Activated naive CD8-positive, alpha-beta T cell treated with anti-CD3 and anti-CD28 coated beads, Interleukin-2, amount 10 ng/mL, durations not matched to agents 7 days and 5 days (primary cell): Measurements from ENCODE around the gene SH3BP4. TPM values are rescaled to one million over a fixed set of nuclear protein-coding genes. Genes with fewer than 3 reads are reported as not detected.

Experiments
- ATAC-seq: fragments of 150-1000 bp; cut with Tn5 transposase; one replicate; pipeline ENCODE4 v1.10.0; 2021; ENCODE audit warnings: low read depth, moderate library complexity
- POLR2A ChIA-PET: fragments of 350-600 bp; sonication (Branson Sonifier 250); formaldehyde crosslinking; loops from one replicate; lab custom pipeline; 2021; ENCODE audit warnings: antibody characterized with exemption; lab: Charles Lee
- DNase-seq: peaks from one replicate; pipeline ENCODE4 v3.0.0; 2021
- H3K27ac Mint-ChIP-seq: one replicate; pipeline ENCODE4 v1.8.0; 2022; ENCODE audit warnings: mild to moderate bottlenecking, mixed read lengths
- H3K27me3 Mint-ChIP-seq: one replicate; pipeline ENCODE4 v1.8.0; 2022; ENCODE audit warnings: mild to moderate bottlenecking, moderate library complexity, mixed read lengths
- H3K36me3 Mint-ChIP-seq: one replicate; pipeline ENCODE4 v1.8.0; 2021; ENCODE audit warnings: mild to moderate bottlenecking, mixed read lengths
- H3K4me1 Mint-ChIP-seq: one replicate; pipeline ENCODE4 v1.8.0; 2021; ENCODE audit warnings: mixed read lengths
- H3K4me3 Mint-ChIP-seq: one replicate; pipeline ENCODE4 v1.8.0; 2022; ENCODE audit warnings: mild to moderate bottlenecking, moderate library complexity, mixed read lengths
- H3K9me3 Mint-ChIP-seq: one replicate; pipeline ENCODE4 v1.8.0; 2021; ENCODE audit warnings: mixed read lengths
- total RNA-seq, 2 experiments: library from RNA; stranded (reverse); gene quantifications; one replicate each; pipeline ENCODE4 v1.2.3, GENCODE V29; 2021

Gene SH3BP4
- total RNA-seq, 2 experiments from 2014 or later: 0.17 TPM; not detected in 1

DNA sequence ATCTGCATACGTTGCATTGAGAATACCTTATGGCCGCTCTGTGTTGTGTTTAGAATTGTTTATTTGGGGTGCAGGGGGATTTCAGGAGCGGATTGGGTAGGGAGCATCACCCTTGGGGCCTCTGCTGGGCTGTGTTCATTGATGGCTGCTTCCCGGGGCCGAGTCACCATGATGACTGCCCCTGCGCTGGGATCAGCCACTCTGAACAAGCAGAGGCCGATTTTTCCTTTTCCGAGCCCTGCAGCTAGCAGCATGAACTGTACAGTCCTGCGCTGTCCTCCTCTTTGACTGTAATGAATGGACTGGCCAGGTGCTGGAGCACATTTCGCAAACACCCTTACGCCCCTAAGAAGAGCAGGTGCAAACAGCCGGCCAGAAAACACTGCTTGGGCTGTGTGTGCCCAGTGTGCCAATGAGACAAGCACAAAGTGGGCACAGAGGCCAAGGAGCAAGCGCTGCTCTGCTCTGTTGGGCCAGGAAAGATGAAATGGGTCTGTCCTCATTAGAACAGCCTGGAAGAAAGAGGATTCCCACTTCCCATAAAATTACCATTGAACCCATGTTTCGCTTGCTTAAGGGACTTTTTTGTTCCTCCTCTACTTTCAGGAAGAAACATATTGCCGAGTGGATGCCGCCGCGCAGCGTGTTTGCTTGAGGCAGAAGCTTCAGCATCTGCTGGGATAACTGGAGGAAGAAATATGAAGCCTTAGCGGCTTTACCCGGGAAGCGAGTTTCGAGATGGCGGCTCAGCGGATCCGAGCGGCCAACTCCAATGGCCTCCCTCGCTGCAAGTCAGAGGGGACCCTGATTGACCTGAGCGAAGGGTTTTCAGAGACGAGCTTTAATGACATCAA is 82.7 kb downstream of the SH3BP4 start:
- Mint-ChIP-seq H3K36me3 (no peaks in the 10 kb centered on the region), H3K27ac (no peak overlapping the region), H3K9me3 (no peaks in the 10 kb centered on the region), H3K4me1 (no peaks in the 10 kb centered on the region), H3K4me3 (no peak overlapping the region), H3K27me3 (no peaks in the 10 kb centered on the region)
- no peak for DNase-seq
- POLR2A ChIA-PET: interaction anchor here (0.5 kb wide), 1 partner anchor 966 kb away, joined by 3 read pairs; no protein-coding TSS in a partner anchor
- ATAC-seq: no peak

DNA sequence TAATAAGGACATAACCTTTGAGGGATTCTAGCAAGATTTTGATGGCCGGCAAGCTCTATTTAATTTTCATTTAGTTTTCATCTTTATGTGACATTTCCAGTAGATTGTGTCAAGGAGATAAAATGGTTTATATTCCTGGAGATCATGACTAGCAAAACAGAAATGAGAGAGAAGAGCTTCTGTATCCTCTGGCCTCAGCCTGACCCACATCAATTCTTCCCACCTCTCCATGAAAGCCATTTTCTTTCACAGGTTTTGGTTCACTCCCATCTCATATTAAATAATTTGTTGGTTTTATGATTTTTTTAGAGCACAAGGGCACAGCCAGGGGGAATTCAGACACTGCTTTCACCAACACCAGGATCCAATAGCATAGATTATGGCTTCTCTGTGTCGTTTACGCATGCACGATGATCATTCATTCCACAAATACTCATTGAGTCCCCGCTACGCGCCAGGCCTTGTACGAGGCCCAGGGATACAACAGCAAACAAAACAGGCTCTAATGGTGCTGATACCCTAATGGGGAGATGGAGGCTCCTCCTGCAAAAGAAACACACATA is 85.9 kb downstream of the SH3BP4 start:
- Mint-ChIP-seq H3K4me1 (no peaks in the 10 kb centered on the region), H3K27me3 (no peaks in the 10 kb centered on the region), H3K4me3 (no peak overlapping the region), H3K27ac (no peak overlapping the region), H3K36me3 (no peaks in the 10 kb centered on the region), H3K9me3 (no peaks in the 10 kb centered on the region)
- DNase-seq (no peak), ATAC-seq (no peak)
- POLR2A ChIA-PET: no interaction called here

DNA sequence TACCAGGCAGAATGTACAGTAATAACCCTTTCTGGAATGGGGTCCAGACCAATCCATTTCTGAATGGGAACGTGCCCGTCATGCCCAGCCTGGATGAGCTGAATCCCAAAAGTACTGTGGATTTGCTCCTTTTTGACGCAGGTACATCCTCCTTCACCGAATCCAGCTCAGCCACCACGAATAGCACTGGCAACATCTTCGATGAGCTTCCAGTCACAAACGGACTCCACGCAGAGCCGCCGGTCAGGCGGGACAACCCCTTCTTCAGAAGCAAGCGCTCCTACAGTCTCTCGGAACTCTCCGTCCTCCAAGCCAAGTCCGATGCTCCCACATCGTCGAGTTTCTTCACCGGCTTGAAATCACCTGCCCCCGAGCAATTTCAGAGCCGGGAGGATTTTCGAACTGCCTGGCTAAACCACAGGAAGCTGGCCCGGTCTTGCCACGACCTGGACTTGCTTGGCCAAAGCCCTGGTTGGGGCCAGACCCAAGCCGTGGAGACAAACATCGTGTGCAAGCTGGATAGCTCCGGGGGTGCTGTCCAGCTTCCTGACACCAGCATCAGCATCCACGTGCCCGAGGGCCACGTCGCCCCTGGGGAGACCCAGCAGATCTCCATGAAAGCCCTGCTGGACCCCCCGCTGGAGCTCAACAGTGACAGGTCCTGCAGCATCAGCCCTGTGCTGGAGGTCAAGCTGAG is 89.6 kb downstream of the SH3BP4 start:
- POLR2A ChIA-PET: no interaction called here
- H3K36me3 Mint-ChIP-seq: no peaks in the 10 kb centered on the region
- H3K4me3 Mint-ChIP-seq: no peak overlapping the region

DNA sequence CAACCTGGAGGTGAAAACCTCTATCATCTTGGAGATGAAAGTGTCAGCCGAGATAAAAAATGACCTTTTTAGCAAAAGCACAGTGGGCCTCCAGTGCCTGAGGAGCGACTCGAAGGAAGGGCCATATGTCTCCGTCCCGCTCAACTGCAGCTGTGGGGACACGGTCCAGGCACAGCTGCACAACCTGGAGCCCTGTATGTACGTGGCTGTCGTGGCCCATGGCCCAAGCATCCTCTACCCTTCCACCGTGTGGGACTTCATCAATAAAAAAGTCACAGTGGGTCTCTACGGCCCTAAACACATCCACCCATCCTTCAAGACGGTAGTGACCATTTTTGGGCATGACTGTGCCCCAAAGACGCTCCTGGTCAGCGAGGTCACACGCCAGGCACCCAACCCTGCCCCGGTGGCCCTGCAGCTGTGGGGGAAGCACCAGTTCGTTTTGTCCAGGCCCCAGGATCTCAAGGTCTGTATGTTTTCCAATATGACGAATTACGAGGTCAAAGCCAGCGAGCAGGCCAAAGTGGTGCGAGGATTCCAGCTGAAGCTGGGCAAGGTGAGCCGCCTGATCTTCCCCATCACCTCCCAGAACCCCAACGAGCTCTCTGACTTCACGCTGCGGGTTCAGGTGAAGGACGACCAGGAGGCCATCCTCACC is 90.2 kb downstream of the SH3BP4 start:
- Mint-ChIP-seq H3K27me3 (peaks cover 2% of the 10 kb centered on the region), H3K36me3 (no peaks in the 10 kb centered on the region), H3K4me1 (peaks cover 14% of the 10 kb centered on the region), H3K27ac (no peak overlapping the region), H3K9me3 (no peaks in the 10 kb centered on the region), H3K4me3 (no peak overlapping the region)
- POLR2A ChIA-PET: no interaction called here
- ATAC-seq: no peak
- no peak for DNase-seq

More for the DNA sequence above, 89.6 kb downstream of the SH3BP4 start:
- no peak for ATAC-seq
- no peak overlapping the region for H3K27ac Mint-ChIP-seq
- H3K9me3 Mint-ChIP-seq: no peaks in the 10 kb centered on the region
- DNase-seq: no peak
- H3K27me3 Mint-ChIP-seq: peaks cover 2% of the 10 kb centered on the region
- H3K4me1 Mint-ChIP-seq: peaks cover 14% of the 10 kb centered on the region

DNA sequence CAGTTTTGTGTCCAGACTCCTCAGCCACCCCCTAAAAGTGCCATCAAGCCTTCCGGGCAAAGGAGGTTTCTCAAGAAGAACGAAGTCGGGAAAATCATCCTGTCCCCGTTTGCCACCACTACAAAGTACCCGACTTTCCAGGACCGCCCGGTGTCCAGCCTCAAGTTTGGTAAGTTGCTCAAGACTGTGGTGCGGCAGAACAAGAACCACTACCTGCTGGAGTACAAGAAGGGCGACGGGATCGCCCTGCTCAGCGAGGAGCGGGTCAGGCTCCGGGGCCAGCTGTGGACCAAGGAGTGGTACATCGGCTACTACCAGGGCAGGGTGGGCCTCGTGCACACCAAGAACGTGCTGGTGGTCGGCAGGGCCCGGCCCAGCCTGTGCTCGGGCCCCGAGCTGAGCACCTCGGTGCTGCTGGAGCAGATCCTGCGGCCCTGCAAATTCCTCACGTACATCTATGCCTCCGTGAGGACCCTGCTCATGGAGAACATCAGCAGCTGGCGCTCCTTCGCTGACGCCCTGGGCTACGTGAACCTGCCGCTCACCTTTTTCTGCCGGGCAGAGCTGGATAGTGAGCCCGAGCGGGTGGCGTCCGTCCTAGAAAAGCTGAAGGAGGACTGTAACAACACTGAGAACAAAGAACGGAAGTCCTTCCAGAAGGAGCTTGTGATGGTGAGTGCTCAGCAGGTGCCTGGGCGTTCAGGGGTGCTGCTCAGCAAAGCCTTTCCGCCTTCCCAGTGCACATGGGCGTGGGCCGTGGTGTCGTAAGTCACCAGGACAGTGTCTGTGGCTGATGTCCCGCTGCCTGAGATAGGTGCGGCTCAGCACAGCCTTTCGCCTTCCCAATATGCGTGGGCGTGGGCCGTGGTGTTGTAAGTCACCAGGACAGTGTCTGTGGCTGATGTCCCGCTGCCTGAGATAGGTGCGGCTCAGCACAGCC is 91.0 kb downstream of the SH3BP4 start:
- H3K27ac Mint-ChIP-seq: no peak overlapping the region
- H3K9me3 Mint-ChIP-seq: no peaks in the 10 kb centered on the region
- peaks cover 5% of the 10 kb centered on the region for H3K27me3 Mint-ChIP-seq
- POLR2A ChIA-PET: no interaction called here
- no peak for ATAC-seq
- H3K4me1 Mint-ChIP-seq: peaks cover 14% of the 10 kb centered on the region
- no peak overlapping the region for H3K4me3 Mint-ChIP-seq
- DNase-seq: no peak
- H3K36me3 Mint-ChIP-seq: no peaks in the 10 kb centered on the region

DNA sequence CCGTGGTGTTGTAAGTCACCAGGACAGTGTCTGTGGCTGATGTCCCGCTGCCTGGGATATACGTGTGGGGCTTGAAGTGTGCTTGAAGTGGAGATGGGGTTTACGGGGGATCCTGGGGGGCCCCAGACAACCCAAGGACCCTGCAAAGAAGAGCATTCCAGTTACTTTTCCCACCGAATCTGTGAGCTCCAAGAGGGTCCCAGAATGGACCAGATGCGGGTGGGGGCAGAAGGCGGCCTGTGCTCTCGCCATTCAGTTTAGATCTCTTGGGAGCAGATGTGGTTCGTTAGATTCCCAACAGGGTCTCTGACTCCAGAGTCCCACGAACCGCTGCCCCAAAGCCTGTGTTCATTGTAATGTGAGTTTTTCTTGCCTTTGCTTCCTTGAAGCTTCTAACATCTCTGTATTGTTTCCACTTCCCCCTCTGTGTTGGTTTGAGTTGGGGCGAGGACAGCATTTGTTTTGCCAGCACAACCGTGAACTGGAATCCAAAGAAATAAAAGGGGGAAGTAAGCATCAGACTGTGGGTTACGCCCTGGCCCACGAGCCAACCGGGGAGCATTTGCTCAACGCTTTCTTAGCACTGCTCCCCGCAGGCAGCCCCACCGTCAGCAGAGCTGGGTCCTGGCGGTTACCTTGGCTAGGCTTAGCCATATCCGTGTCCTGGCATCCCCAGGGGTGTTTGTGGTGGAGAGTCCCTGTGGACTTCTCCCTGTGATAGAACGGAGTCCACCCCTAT is 92.1 kb downstream of the SH3BP4 start:
- DNase-seq: no peak
- Mint-ChIP-seq H3K4me3 (no peak overlapping the region), H3K27ac (no peak overlapping the region), H3K27me3 (peaks cover 10% of the 10 kb centered on the region), H3K9me3 (no peaks in the 10 kb centered on the region), H3K36me3 (no peaks in the 10 kb centered on the region), H3K4me1 (peaks cover 14% of the 10 kb centered on the region)
- ATAC-seq: no peak
- POLR2A ChIA-PET: no interaction called here

DNA sequence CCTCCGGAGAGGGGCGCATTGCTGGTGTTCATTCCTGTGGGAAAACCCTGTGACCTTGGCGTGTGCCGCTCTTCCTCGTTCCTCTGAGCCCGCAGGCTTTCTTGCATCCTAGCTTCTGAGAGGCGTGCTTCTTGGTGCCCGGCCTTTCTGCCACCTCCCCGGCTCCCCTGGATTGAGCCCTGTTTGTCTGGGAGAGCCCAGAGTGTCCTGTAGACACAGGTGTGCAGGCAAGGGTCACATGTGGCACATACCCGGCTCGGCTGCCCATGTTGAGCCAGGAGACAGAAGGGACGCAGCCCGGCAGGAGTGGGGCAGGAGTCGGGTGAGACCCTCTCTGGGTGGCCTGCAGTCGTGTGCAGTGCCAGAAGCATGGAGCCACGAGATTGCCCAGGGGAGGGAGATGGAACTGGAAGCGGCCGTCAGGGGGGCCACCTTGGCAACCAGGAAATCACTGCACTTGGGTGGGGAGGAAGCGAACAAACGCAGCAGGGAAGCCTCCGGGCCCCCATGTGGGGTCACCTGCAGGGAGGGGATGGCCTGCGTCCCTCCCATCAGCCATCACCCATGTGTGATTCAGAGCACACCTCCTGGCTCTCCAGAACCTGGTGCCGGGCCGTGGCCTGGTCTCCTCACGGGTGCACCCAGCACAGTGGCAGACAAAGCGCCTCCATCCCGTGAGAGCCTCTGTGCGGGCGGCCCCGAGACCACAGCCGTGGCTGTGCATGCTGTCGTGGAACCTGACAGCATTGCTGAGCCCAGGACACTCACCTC is 92.9 kb downstream of the SH3BP4 start:
- DNase-seq (no peak), ATAC-seq (peak; percentile 20)
- Mint-ChIP-seq H3K4me3 (peak overlapping the region; percentile 43), H3K36me3 (no peaks in the 10 kb centered on the region), H3K9me3 (no peaks in the 10 kb centered on the region), H3K27me3 (peaks cover 10% of the 10 kb centered on the region), H3K27ac (no peak overlapping the region), H3K4me1 (peaks cover 14% of the 10 kb centered on the region)
- POLR2A ChIA-PET: no interaction called here

DNA sequence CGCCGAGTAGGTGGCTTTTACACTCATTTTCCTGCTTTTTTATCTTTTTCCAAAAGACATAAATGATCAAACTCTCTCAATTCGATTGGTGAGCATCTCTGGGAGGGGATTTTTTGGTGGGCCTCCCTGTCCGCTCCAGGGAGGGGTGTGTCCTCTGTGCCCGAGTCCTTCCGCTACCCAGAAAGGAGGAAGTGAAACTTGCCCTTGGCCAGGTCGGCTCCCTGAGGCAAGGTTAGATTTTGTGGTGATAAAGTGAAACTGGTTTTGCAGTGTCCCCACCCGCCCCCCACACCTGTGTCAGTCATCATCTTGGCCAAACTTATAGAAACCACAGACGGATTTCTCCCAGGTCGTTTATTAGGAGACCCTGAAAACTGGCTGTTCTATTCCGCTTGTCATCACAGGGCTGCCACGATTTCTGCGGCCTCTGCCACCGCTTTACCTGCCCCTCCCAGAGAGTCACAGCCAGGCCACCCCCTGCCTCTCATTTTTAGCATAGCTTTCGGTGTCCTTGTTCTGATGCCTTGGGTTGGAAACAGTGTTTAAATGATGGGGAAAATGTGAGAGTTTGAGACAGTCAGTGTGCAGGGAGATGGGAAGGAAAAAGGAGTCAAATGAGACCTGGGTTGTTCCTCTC is 93.6 kb downstream of the SH3BP4 start:
- H3K4me3 Mint-ChIP-seq: peak overlapping the region; percentile 43
- peaks cover 14% of the 10 kb centered on the region for H3K4me1 Mint-ChIP-seq
- ATAC-seq (peak; percentile 63), DNase-seq (no peak)
- no peaks in the 10 kb centered on the region for H3K36me3 Mint-ChIP-seq
- H3K27me3 Mint-ChIP-seq: peaks cover 10% of the 10 kb centered on the region
- H3K27ac Mint-ChIP-seq: no peak overlapping the region
- POLR2A ChIA-PET: no interaction called here
- no peaks in the 10 kb centered on the region for H3K9me3 Mint-ChIP-seq

DNA sequence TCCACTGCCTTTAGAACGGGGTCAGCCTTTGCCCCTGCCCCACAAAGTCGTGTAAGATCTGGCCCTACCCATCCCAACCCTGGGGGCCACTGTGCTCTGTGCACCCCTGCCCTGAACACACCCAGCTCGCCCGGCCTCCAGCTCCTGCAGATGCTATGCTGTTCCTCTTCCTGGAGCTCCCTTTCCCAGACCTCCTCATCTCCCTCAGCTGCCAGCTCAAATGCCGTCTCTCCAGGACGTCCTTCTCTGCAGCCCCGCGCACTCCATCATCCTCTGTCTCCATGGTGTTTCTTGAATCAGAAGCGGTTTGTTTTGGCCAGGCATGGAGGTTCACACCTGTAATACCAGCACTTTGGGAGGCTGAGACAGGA is 94.1 kb downstream of the SH3BP4 start:
- no peak for DNase-seq
- POLR2A ChIA-PET: no interaction called here
- ATAC-seq: no peak
- Mint-ChIP-seq H3K36me3 (no peaks in the 10 kb centered on the region), H3K4me1 (peaks cover 14% of the 10 kb centered on the region), H3K9me3 (no peaks in the 10 kb centered on the region), H3K4me3 (peak overlapping the region; percentile 10), H3K27me3 (peaks cover 10% of the 10 kb centered on the region), H3K27ac (no peak overlapping the region)

DNA sequence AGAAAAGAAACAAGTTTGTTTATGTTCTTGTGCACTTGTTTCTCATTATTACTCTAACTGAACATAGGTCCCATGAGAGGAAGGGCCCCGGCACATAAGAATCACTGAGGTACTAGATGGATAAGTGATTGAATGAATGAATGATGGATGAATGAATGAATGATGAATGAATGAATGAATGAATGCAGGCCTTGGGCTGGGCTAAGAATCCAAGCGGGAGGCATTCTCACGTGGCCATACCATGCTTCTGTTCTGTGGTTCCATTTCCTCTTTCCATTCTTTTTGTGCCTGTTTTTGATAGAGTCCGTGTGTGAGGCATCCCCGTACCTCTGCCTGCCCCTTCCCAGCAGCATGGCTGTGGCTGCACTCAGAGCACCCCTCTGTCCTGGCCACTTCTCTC is 94.8 kb downstream of the SH3BP4 start:
- ATAC-seq (no peak), DNase-seq (no peak)
- no peak overlapping the region for H3K27ac Mint-ChIP-seq
- POLR2A ChIA-PET: no interaction called here
- peaks cover 10% of the 10 kb centered on the region for H3K27me3 Mint-ChIP-seq
- peaks cover 15% of the 10 kb centered on the region for H3K4me1 Mint-ChIP-seq
- no peak overlapping the region for H3K4me3 Mint-ChIP-seq
- H3K9me3 Mint-ChIP-seq: no peaks in the 10 kb centered on the region
- no peaks in the 10 kb centered on the region for H3K36me3 Mint-ChIP-seq
